NT2/D1 (cell line): ENCODE measurements around the gene NDUFAF7.

Experiments used
- DNase-seq: peaks from one replicate; pipeline ENCODE4 v3.0.0-alpha.2; 2011; ENCODE audit warnings: low read depth, low spot score
- H3K27me3 ChIP-seq: 2 replicates; pipeline ENCODE4 v1.6.0; 2011; ENCODE audit warnings: mild to moderate bottlenecking; ENCODE audit not compliant: insufficient read length, insufficient read depth
- H3K36me3 ChIP-seq: 2 replicates; pipeline ENCODE4 v1.6.1; 2011; ENCODE audit warnings: mild to moderate bottlenecking, low read length, mixed read lengths; ENCODE audit not compliant: insufficient read depth, insufficient read length
- H3K4me1 ChIP-seq: 2 replicates; pipeline ENCODE4 v1.5.1; 2011; ENCODE audit not compliant: insufficient read depth, insufficient read length
- H3K4me3 ChIP-seq: 2 replicates; pipeline ENCODE4 v1.5.1; 2011; ENCODE audit warnings: low read depth; ENCODE audit not compliant: insufficient read length
- H3K9ac ChIP-seq: 2 replicates; pipeline ENCODE4 v1.6.0; 2011; ENCODE audit warnings: low read depth; ENCODE audit not compliant: insufficient read length
- H3K9me3 ChIP-seq: 2 replicates; pipeline ENCODE4 v1.5.1; 2011; ENCODE audit warnings: mild to moderate bottlenecking, low read length; ENCODE audit not compliant: insufficient read depth
- SUZ12 ChIP-seq: IDR thresholded peaks from 2 replicates; pipeline ENCODE4 v1.6.1; 2011; ENCODE audit not compliant: insufficient read length, insufficient read depth; ENCODE audit errors: extremely low read depth
- YY1 ChIP-seq: IDR thresholded peaks from 2 replicates; pipeline ENCODE4 v1.6.1; 2011; ENCODE audit not compliant: insufficient read length, insufficient read depth
- ZNF274 ChIP-seq: IDR thresholded peaks from 2 replicates; pipeline ENCODE4 v1.6.1; 2011; ENCODE audit warnings: mild to moderate bottlenecking, low read depth, low read length

Gene NDUFAF7, protein sequence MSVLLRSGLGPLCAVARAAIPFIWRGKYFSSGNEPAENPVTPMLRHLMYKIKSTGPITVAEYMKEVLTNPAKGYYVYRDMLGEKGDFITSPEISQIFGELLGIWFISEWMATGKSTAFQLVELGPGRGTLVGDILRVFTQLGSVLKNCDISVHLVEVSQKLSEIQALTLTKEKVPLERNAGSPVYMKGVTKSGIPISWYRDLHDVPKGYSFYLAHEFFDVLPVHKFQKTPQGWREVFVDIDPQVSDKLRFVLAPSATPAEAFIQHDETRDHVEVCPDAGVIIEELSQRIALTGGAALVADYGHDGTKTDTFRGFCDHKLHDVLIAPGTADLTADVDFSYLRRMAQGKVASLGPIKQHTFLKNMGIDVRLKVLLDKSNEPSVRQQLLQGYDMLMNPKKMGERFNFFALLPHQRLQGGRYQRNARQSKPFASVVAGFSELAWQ

DNA sequence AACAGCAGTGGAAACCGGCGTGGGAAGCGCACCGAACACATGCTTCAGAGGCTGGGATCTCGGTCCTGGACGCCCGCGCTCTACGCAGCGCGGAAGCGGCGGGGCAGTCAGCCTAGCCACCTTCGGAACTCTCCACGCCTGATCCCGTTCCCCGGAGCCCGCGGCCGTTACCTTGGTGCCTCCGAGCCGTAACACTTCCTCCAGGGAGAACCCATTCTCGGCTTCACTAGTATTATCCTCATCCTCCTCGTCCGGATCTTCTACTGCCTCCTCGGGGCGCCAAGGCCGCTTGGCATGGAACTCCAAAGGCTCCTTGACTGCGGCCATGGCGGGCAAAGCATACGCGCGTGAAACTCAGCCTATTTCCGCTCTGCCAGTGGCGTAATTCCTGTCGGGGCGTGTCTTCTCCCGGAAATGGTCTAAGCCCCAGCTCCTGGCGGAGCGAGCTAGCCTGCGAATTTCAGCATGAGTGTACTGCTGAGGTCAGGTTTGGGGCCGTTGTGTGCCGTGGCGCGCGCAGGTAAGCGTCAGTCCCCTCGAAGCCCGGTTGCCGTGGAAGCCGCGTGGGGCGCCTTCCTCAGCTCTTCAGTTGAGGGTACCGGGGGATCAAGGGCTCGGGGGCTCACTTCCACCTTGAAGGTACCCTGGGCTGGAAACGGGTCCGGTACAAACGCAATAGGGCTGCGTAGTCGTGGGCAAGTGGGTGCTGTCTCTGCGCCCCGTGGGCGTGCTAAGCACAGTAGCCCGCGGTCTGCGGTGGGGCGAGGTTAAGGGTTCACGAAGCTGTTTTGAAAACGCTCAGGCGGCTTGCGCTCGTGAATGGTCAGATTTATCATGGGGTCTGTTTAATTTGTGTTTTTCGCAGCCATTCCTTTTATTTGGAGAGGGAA lies at the start of gene NDUFAF7, which contains the start of gene CEBPZ:
TSS of gene NDUFAF7 (plus strand) at position 418 of the 890 bp plus-strand sequence. CDS start at position 466, 48 bp downstream.
TSS of gene CEBPZ (minus strand) at position 356 of the 890 bp plus-strand sequence. CDS start at position 327, 29 bp downstream.
- H3K27me3 ChIP-seq, result no peaks in the 10 kb centered on the region
- peak within 1 kb of the TSS; percentile 94 for H3K4me3 ChIP-seq
- no peaks in the 10 kb centered on the region for H3K9me3 ChIP-seq
- peak; percentile 80 for DNase-seq
- peak within 1 kb of the TSS; percentile 98 for H3K9ac ChIP-seq
- peaks cover 51% of the 10 kb centered on the region for H3K36me3 ChIP-seq
- TF ChIP-seq YY1 (peak; percentile 58), ZNF274 (no peak)
- H3K4me1 ChIP-seq, result no peaks in the 10 kb centered on the region

DNA sequence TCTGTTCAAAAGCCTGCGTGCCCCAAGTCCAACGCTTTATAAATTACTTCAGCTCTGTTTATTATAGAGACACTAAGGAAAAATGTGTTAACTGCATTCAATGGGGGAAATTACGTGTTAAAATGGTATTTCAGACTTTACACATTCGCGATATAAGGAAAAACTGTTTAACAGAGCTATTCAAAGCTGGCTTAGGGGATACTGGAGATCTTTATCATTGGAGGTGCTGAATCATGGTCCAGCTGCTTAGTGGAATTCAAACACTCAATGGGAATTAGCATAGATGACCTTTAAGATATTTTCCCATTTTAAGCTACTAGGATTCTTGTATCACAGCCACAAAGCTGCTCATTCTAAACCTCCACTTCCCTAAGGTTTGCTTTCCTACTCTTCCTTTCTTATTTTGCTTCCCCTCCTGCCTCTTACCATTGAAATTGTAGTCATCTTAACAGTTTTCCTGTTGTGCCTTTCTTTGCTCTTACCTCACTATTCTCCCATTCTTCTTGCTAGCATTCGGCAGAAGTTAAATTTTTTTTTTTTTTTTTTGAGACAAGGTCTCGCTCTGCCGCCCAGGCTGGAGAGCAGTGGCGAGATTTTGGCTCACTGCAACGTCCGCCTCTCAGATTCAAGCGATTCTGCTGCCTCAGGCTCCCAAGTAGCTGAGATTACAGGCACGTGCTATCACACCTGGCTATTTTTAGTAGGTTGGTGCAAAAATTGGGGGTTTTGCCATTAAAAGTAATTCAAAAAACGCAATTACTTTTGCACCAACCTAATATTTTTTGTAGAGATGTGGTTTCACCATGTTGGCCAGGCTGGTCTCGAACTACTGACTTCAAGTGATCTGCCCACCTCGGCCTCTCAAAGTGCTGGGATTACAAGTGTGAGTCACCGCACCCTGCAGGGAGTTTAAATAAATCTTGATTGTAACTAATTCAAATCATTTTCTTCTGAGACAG lies 49.5 kb upstream of the NDUFAF7 start:
- no peak for DNase-seq
- H3K4me1 ChIP-seq, result no peaks in the 10 kb centered on the region
- TF ChIP-seq SUZ12, result no peak
- no peak for TF ChIP-seq YY1
- no peak for TF ChIP-seq ZNF274
- H3K36me3 ChIP-seq, result no peaks in the 10 kb centered on the region
- H3K4me3 ChIP-seq, result no peak overlapping the region
- H3K27me3 ChIP-seq, result no peaks in the 10 kb centered on the region
- H3K9me3 ChIP-seq, result no peaks in the 10 kb centered on the region
- H3K9ac ChIP-seq, result no peak overlapping the region

DNA sequence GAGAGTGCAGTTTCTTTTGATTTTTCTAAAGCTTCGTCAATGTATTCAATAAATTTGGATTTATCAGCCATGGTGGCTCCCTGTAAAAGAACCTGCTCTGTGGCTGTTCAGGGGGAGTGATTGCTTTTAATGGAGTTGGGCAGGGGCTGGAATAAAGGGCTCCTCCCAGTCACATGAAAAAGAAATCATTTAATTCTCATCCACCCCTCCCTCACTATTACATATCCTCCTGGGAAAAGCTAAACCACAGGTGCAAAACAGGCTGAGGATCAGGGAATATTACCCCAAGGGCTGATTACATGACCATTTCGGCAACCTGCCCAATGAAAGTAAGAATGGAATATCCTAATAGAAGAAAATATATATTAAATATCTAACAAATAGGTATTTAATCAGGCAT lies 42.9 kb upstream of the NDUFAF7 start, which contains the start of gene SULT6B1:
TSS of gene SULT6B1 (minus strand) at position 101 of the 400 bp plus-strand sequence. CDS start at position 71, 30 bp downstream.
- peaks cover 5% of the 10 kb centered on the region for H3K4me1 ChIP-seq
- H3K9me3 ChIP-seq, result no peaks in the 10 kb centered on the region
- peak within 1 kb of the TSS; percentile 38 for H3K9ac ChIP-seq
- no peaks in the 10 kb centered on the region for H3K27me3 ChIP-seq
- no peak within 1 kb of the TSS for H3K4me3 ChIP-seq
- no peak for DNase-seq
- TF ChIP-seq SUZ12 (no peak), ZNF274 (no peak), YY1 (no peak)
- H3K36me3 ChIP-seq, result no peaks in the 10 kb centered on the region

DNA sequence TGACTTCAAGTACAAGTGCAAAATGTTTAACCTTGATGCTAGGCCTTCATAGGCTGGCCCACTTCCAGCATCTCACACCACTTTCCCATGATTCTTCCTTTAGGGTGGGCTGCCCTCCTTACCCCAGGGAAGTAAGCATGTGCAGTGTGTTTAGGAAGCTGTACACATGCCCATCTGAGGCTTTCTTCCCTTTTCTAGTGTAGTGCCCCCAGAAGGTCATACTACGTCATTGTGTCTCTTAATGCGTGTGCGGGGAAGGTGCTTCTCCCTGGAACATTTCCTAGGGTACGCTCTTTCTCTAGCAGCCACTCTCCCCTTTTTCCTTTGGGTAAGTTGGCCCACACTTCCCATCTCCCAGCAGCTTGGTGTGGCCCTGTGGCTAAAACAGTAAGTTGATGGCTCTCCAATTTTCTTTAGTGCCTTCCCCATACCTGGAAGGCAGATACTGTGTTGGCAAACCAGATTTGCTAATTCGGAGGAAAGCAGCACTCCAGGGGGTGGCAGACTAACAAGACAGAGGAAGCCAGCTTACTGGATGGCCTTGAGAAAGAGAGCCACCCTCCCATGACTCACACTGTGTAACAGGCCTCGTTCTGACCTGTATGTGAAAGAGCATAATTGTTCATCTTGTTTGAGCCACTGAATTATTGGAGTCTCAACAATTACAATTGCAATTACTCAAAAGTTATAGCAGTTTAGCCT lies 41.9 kb upstream of the NDUFAF7 start:
- peaks cover 5% of the 10 kb centered on the region for H3K4me1 ChIP-seq
- no peaks in the 10 kb centered on the region for H3K9me3 ChIP-seq
- TF ChIP-seq YY1, result no peak
- TF ChIP-seq SUZ12, result no peak
- TF ChIP-seq ZNF274, result no peak
- peak overlapping the region; percentile 38 for H3K9ac ChIP-seq
- no peaks in the 10 kb centered on the region for H3K36me3 ChIP-seq
- no peak overlapping the region for H3K4me3 ChIP-seq
- no peaks in the 10 kb centered on the region for H3K27me3 ChIP-seq
- DNase-seq, result peak; percentile 82

DNA sequence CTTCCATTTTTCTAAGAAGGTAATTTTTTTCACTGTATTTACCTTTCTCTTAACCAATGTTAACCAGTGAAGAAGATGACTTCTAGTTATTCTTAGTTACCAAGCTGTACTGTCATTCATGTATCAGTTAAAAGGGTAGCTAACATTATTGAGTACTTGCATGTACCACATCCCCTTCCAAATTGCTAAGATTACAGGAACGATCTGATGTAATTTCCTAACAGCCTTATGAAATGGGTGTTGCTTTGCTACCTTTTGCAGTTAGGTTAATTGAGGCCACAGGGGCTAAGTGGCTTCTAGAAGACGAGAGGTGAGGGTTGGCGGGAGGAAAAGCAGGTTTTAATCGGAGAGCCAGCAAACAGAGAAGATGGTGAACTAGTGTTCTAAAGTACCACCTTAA lies 41.2 kb upstream of the NDUFAF7 start:
- H3K4me1 ChIP-seq, result peaks cover 5% of the 10 kb centered on the region
- H3K27me3 ChIP-seq, result no peaks in the 10 kb centered on the region
- H3K9ac ChIP-seq, result no peak overlapping the region
- DNase-seq, result no peak
- H3K9me3 ChIP-seq, result no peaks in the 10 kb centered on the region
- H3K36me3 ChIP-seq, result no peaks in the 10 kb centered on the region
- H3K4me3 ChIP-seq, result no peak overlapping the region
- no peak for TF ChIP-seq ZNF274
- TF ChIP-seq YY1, result no peak
- no peak for TF ChIP-seq SUZ12

DNA sequence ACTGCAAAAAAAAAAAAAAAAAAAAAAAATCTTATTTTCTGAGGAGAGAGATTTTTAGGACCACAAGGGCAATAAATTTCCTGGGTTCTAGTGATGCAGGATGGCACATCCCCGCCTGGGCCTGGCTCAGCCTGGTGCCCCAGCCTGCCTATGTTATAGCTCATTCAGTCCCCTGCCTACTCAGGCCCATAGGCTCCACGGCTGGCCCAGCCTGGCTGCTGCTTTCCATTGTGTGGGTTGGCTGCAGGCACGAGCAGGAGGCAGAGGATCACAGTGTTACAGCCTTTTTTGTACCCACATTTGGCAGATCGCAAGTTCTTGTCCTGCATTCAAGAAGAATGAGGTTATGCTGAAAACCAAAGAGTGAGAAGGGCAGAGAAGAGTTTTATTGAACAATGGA lies 40.2 kb upstream of the NDUFAF7 start:
- Histone ChIP-seq H3K36me3 (no peaks in the 10 kb centered on the region), H3K9ac (no peak overlapping the region), H3K9me3 (no peaks in the 10 kb centered on the region), H3K4me1 (peaks cover 5% of the 10 kb centered on the region), H3K27me3 (no peaks in the 10 kb centered on the region), H3K4me3 (no peak overlapping the region)
- no peak for TF ChIP-seq YY1
- TF ChIP-seq ZNF274, result no peak
- no peak for TF ChIP-seq SUZ12
- no peak for DNase-seq
